Activated CD8-positive, alpha-beta memory T cell treated with anti-CD3 and anti-CD28 coated beads for 36 hours (primary cell): ENCODE data around the gene GGT6. TPM values are rescaled to one million over a fixed set of nuclear protein-coding genes. Genes with fewer than 3 reads are reported as not detected.

ENCODE experiments used
- CTCF ChIA-PET: fragments of 350-600 bp; sonication (Branson Sonifier 250); formaldehyde crosslinking; loops from one replicate; lab custom pipeline; 2021; ENCODE audit warnings: antibody characterized with exemption; lab: Charles Lee
- POLR2A ChIA-PET: fragments of 350-600 bp; sonication (Branson Sonifier 250); formaldehyde crosslinking; loops from one replicate; lab custom pipeline; 2021; ENCODE audit warnings: antibody characterized with exemption; lab: Charles Lee
- total RNA-seq, 2 experiments: library from RNA; stranded (reverse); gene quantifications; one replicate each; pipeline ENCODE4 v1.2.3, GENCODE V29; 2021

Gene GGT6
- total RNA-seq, 2 experiments from 2014 or later, result not detected

GRCh38 chr17:4560837-4561256 is 470 bp upstream of the GGT6 start:
- CTCF ChIA-PET, result no interaction called here
- POLR2A ChIA-PET, result interaction anchor here (0.6 kb wide), 1 partner anchor 436 kb away, joined by 4 read pairs; no protein-coding TSS in a partner anchor

GRCh38 chr17:4559966-4560365 is 411 bp downstream of the GGT6 start:
- CTCF ChIA-PET, result no interaction called here

GRCh38 chr17:4559139-4559791 is 1.1 kb downstream of the GGT6 start:
- ChIA-PET POLR2A (no interaction called here), CTCF (interaction anchor here (0.6 kb wide), 1 partner anchor 137 kb away, joined by 4 read pairs; no protein-coding TSS in a partner anchor)

More at GRCh38 chr17:4559966-4560365, 411 bp downstream of the GGT6 start:
- POLR2A ChIA-PET, result no interaction called here

GRCh38 chr17:4558347-4558971 is 1.9 kb downstream of the GGT6 start:
- ChIA-PET CTCF (no interaction called here), POLR2A (no interaction called here)

- CTCF ChIA-PET, result interaction anchor here (0.8 kb wide), 1 partner anchor 9 kb away, joined by 3 read pairs; no protein-coding TSS in a partner anchor
- POLR2A ChIA-PET, result interaction anchor here (0.6 kb wide), 1 partner anchor 62 kb away, joined by 5 read pairs; no protein-coding TSS in a partner anchor
Measured at GRCh38 chr17:4557626-4558346, 2.6 kb downstream of the GGT6 start.

- CTCF ChIA-PET, result interaction anchor here (0.7 to 0.8 kb wide), 3 partner anchors 10 to 1522 kb away, joined by 3 to 4 read pairs (median 3); no protein-coding TSS in a partner anchor
- POLR2A ChIA-PET, result interaction anchor here (0.6 kb wide), 2 partner anchors 63 to 388 kb away, joined by 3 to 5 read pairs; no protein-coding TSS in a partner anchor
Measured at GRCh38 chr17:4556996-4557395, 3.4 kb downstream of the GGT6 start.

- CTCF ChIA-PET, result interaction anchor here (0.6 to 2.3 kb wide), 5 partner anchors 11 to 81 kb away, joined by 3 to 7 read pairs (median 3); partner anchors contain the start of gene SMTNL2
- POLR2A ChIA-PET, result interaction anchor here (0.6 kb wide), 1 partner anchor 389 kb away, joined by 3 read pairs; no protein-coding TSS in a partner anchor
Measured at GRCh38 chr17:4555873-4556759, 4.3 kb downstream of the GGT6 start.

GRCh38 chr17:4554997-4555799 is 5.2 kb downstream of the GGT6 start, which contains the start of gene MYBBP1A:
TSS of gene MYBBP1A (minus strand) at chr17:4555384. CDS start at chr17:4555324, 60 bp downstream.
- POLR2A ChIA-PET, result interaction anchor here (0.6 kb wide), 1 partner anchor 19 kb away, joined by 3 read pairs; no protein-coding TSS in a partner anchor
- CTCF ChIA-PET, result interaction anchor here (1.1 to 2.3 kb wide), 3 partner anchors 12 to 73 kb away, joined by 3 to 7 read pairs (median 3); partner anchors contain the start of gene SMTNL2

- ChIA-PET POLR2A (interaction anchor here (0.6 kb wide), 1 partner anchor 19 kb away, joined by 3 read pairs; no protein-coding TSS in a partner anchor), CTCF (interaction anchor here (1.2 to 2.3 kb wide), 2 partner anchors 12 to 43 kb away, joined by 3 to 7 read pairs; no protein-coding TSS in a partner anchor)
Measured at GRCh38 chr17:4554441-4554996, 5.9 kb downstream of the GGT6 start.

GRCh38 chr17:4553669-4554068 is 6.7 kb downstream of the GGT6 start:
- POLR2A ChIA-PET, result no interaction called here
- CTCF ChIA-PET, result interaction anchor here (1.2 kb wide), 1 partner anchor 42 kb away, joined by 3 read pairs; no protein-coding TSS in a partner anchor

- POLR2A ChIA-PET, result interaction anchor here (0.6 kb wide), 2 partner anchors 10 to 504 kb away, joined by 3 to 4 read pairs; no protein-coding TSS in a partner anchor
- CTCF ChIA-PET, result interaction anchor here (0.6 to 1.3 kb wide), 3 partner anchors 10 to 131 kb away, joined by 3 read pairs; no protein-coding TSS in a partner anchor
Measured at GRCh38 chr17:4551796-4552525, 8.4 kb downstream of the GGT6 start.

- POLR2A ChIA-PET, result no interaction called here
- CTCF ChIA-PET, result no interaction called here
Measured at GRCh38 chr17:4551141-4551540, 9.2 kb downstream of the GGT6 start.

GRCh38 chr17:4550534-4551039 is 9.8 kb downstream of the GGT6 start:
- ChIA-PET POLR2A (no interaction called here), CTCF (interaction anchor here (0.9 to 1.4 kb wide), 3 partner anchors 15 to 75 kb away, joined by 3 to 5 read pairs (median 3); no protein-coding TSS in a partner anchor)

GRCh38 chr17:4549781-4550533 is 10.4 kb downstream of the GGT6 start:
- ChIA-PET CTCF (interaction anchor here (0.9 to 1.4 kb wide), 4 partner anchors 15 to 76 kb away, joined by 3 to 5 read pairs (median 3); no protein-coding TSS in a partner anchor), POLR2A (interaction anchor here (0.6 to 1.4 kb wide), 2 partner anchors 12 to 286 kb away, joined by 7 to 10 read pairs; partner anchors contain the start of gene ANKFY1)
